SU-DHL-6 (cell line): ENCODE results near the gene PITPNC1.

Experiments
- CTCF ChIP-seq: fragments of 200-600 bp; sonication (generic); IDR thresholded peaks from one replicate; pipeline ENCODE4 v1.5.1; 2017; ENCODE audit warnings: antibody characterized with exemption, mild to moderate bottlenecking, low read length, moderate library complexity; ENCODE audit not compliant: insufficient read depth, poor library complexity, severe bottlenecking
- EZH2phosphoT487 ChIP-seq: fragments of 200-600 bp; sonication (generic), shearing (Covaris generic); conservative IDR thresholded peaks from 2 replicates; pipeline ENCODE4 v1.6.1; 2018; ENCODE audit warnings: mild to moderate bottlenecking, antibody characterized with exemption, low read length, moderate library complexity, mixed read lengths

- TF ChIP-seq CTCF = no peak
- no peak for TF ChIP-seq EZH2phosphoT487
Observed at GRCh38 chr17:67700037-67700724, 323.1 kb downstream of the PITPNC1 start.
